ENCODE results near the gene LTF.

Gene LTF

DNA sequence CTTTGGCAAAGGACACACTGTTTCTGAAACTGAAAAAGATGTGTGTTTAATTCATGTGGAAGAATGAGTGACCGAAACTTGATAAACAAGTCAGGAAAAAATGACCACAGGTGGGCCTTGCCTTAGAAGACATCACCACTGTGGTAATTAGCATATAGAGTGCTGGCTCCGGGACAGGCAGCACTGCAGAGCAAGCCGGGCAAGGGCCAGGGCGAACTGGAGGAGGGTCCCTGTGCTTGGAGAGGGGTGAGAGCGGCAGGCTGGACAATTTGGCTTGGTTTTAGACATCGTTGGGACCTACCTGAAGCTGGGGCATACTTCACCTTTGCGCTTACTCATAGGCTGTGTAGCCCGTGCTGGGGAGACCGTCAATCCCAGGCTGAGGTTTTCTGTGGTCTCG lies 41.2 kb upstream of the LTF start:
- H3K9me3 Mint-ChIP-seq, result peaks cover 8% of the 10 kb centered on the region
- H3K4me1 Mint-ChIP-seq, result peaks cover 47% of the 10 kb centered on the region
- DNase-seq, result no peak
- no peak overlapping the region for H3K4me3 Mint-ChIP-seq
- peaks cover 11% of the 10 kb centered on the region for H3K27me3 Mint-ChIP-seq (ENCODE audit: low read depth, poor library complexity)
- no peaks in the 10 kb centered on the region for H3K36me3 Mint-ChIP-seq (ENCODE audit: low read depth)
- no peak overlapping the region for H3K27ac Mint-ChIP-seq
- TF ChIP-seq, protein P1, sequence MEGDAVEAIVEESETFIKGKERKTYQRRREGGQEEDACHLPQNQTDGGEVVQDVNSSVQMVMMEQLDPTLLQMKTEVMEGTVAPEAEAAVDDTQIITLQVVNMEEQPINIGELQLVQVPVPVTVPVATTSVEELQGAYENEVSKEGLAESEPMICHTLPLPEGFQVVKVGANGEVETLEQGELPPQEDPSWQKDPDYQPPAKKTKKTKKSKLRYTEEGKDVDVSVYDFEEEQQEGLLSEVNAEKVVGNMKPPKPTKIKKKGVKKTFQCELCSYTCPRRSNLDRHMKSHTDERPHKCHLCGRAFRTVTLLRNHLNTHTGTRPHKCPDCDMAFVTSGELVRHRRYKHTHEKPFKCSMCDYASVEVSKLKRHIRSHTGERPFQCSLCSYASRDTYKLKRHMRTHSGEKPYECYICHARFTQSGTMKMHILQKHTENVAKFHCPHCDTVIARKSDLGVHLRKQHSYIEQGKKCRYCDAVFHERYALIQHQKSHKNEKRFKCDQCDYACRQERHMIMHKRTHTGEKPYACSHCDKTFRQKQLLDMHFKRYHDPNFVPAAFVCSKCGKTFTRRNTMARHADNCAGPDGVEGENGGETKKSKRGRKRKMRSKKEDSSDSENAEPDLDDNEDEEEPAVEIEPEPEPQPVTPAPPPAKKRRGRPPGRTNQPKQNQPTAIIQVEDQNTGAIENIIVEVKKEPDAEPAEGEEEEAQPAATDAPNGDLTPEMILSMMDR (IDR thresholded peaks at IDR 0.05), result no peak

DNA sequence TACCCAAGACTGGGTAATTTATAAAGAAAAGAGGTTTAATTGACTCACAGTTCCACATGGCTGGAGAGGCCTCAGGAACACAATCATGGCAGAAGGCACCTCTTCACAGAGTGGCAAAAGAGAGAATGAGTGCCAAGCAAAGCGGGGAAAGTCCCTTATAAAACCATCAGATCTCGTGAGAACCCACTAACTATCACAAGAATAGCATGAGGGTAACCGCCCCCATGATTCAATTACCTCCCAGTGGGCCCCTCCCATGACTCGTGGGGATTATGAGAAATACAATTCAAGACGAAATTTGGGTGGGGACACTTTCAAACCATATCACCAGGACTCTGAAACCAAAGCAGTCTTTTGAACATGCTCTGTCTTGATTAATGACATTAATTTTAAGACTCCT lies 40.1 kb upstream of the LTF start:
- no peaks in the 10 kb centered on the region for H3K36me3 Mint-ChIP-seq (ENCODE audit: low read depth)
- TF ChIP-seq, protein P1 (IDR thresholded peaks at IDR 0.05), result no peak
- H3K9me3 Mint-ChIP-seq, result peaks cover 8% of the 10 kb centered on the region
- no peak for DNase-seq
- peaks cover 5% of the 10 kb centered on the region for H3K27me3 Mint-ChIP-seq (ENCODE audit: low read depth, poor library complexity)
- no peak overlapping the region for H3K27ac Mint-ChIP-seq
- peaks cover 36% of the 10 kb centered on the region for H3K4me1 Mint-ChIP-seq
- no peak overlapping the region for H3K4me3 Mint-ChIP-seq

DNA sequence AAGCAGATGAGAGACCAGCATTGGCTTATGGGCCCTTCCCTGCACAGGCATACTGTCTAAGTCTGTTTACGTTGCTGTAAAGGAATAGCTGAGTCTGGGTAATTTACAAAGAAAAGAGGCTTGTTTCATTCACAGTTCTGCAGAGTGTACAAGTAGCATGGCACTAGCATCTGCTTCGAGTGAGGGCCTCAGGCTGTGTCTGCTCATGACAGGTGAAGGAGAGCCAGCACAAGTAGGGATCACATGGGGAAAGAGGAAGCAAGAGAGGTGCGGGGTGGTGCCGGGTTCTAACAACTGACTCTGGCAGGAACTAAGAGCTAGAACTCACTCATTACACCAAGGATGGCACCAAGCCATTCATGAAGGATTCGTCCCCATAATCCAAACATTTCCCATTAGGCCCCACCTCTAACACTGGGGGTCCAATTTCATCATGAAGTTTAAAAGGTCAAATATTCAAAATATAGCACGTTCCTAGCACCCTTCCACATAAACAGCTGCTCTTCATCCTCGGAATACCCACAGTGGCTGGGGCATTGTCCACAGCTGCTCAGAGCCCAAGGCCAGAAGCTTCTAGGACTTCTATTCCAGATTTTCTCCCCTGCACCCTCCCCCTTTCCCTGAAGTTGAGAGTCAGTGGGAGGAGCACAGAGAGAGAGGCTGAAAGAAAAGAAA lies 38.6 kb upstream of the LTF start:
- Mint-ChIP-seq H3K27ac (no peak overlapping the region), H3K9me3 (peaks cover 8% of the 10 kb centered on the region), H3K4me1 (peaks cover 32% of the 10 kb centered on the region), H3K27me3 (ENCODE audit: low read depth, poor library complexity) (peaks cover 7% of the 10 kb centered on the region), H3K4me3 (no peak overlapping the region), H3K36me3 (ENCODE audit: low read depth) (no peaks in the 10 kb centered on the region)
- DNase-seq, result no peak
- TF ChIP-seq, protein P1 (IDR thresholded peaks at IDR 0.05), result no peak

DNA sequence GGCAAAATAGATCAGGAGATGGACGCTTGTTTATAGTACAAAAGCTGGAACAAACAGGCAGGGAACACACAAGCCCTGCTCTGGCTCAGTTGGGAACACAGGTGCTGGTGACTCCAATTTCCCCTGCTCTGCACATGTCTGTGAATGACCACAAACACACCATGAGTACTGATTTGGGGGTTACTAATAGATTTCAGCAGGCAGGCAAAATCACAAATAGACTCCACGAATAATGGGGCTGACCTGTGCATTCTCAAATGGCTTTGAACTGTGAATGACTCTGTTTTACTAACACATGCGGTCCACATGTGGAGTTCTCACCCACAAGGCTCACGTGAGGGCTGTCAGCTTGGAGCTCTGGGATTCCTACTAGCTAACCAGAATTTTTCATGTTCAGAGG lies 37.0 kb upstream of the LTF start:
- Mint-ChIP-seq H3K36me3 (ENCODE audit: low read depth) (no peaks in the 10 kb centered on the region), H3K27me3 (ENCODE audit: low read depth, poor library complexity) (peaks cover 7% of the 10 kb centered on the region), H3K27ac (no peak overlapping the region), H3K4me1 (peaks cover 29% of the 10 kb centered on the region), H3K4me3 (no peak overlapping the region), H3K9me3 (peaks cover 8% of the 10 kb centered on the region)
- DNase-seq, result no peak
- TF ChIP-seq, protein P1 (IDR thresholded peaks at IDR 0.05), result no peak

- no peak overlapping the region for H3K27ac Mint-ChIP-seq
- H3K4me3 Mint-ChIP-seq, result no peak overlapping the region
- peaks cover 10% of the 10 kb centered on the region for H3K9me3 Mint-ChIP-seq
- no peaks in the 10 kb centered on the region for H3K36me3 Mint-ChIP-seq (ENCODE audit: low read depth)
- H3K4me1 Mint-ChIP-seq, result peaks cover 27% of the 10 kb centered on the region
- H3K27me3 Mint-ChIP-seq (ENCODE audit: low read depth, poor library complexity), result peaks cover 7% of the 10 kb centered on the region
- TF ChIP-seq, protein P1 (IDR thresholded peaks at IDR 0.05), result no peak
- no peak for DNase-seq
These were observed 36.2 kb upstream of the LTF start for GRCh38 chr3:46500656-46501635.

Data from nephron progenitor cell (in vitro differentiated cells).